ENCODE data around the gene LIN7B. TPM values are rescaled to one million over a fixed set of nuclear protein-coding genes. Genes with fewer than 3 reads are reported as not detected.
"Not testable (repeated sequence)": the region's sequence is repeated elsewhere in the genome, so short reads cannot be mapped to it uniquely, and the experiment has no call there.

Gene LIN7B
- total RNA-seq, 2 donors from 2014 or later: 9.5 to 14.9 TPM

DNA sequence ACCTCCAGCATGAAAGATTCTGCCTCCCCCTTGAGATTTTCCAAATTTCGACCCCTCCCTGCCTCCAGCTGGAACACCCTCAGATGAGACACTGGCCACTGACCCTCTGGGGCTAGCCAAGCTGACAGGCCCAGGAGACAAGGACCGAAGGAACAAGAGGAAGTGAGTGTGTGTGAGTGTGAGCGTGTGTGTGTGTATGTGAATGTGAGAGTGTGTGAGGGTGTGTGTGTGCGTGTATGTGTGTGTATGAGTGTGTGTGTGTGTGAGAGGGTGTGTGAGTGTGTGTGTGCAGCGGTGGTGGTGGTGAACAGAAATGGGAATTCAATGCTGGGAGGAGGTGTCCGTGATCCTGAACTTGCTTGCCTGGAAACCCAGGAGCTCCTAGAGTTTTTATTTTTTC is 27.2 kb downstream of the LIN7B start:
- H3K9me3 Mint-ChIP-seq: no peaks in the 10 kb centered on the region
- peaks cover 8% of the 10 kb centered on the region for H3K4me1 Mint-ChIP-seq
- no peak for DNase-seq
- no peak overlapping the region for H3K27ac ChIP-seq (ENCODE audit: low read depth, low read length)
- 82 to 90% methylated on average over 4 to 5 of the region's 6 CpGs for WGBS, 2 experiments (ENCODE audit: insufficient coverage in 1 of 2, insufficient read length in 1 of 2)
- peaks cover 19% of the 10 kb centered on the region for H3K27me3 Mint-ChIP-seq (ENCODE audit: insufficient read depth)
- no peaks in the 10 kb centered on the region for H3K27me3 ChIP-seq (ENCODE audit: control insufficient read depth, insufficient read depth, low read length, poor library complexity, severe bottlenecking)
- H3K9me3 ChIP-seq (ENCODE audit: control insufficient read depth, low read length): no peaks in the 10 kb centered on the region
- H3K27ac Mint-ChIP-seq: no peak overlapping the region
- H3K36me3 Mint-ChIP-seq (ENCODE audit: low read depth): peaks cover 2% of the 10 kb centered on the region
- no peaks in the 10 kb centered on the region for H3K36me3 ChIP-seq (ENCODE audit: control insufficient read depth, insufficient read depth, low read length)
- no peak overlapping the region for H3K4me3 Mint-ChIP-seq
- H3K9ac ChIP-seq (ENCODE audit: extremely low read depth, low read length, poor library complexity, severe bottlenecking): no peak overlapping the region
- no peak overlapping the region for H3K4me3 ChIP-seq (ENCODE audit: low read length)
- H3K4me1 ChIP-seq (ENCODE audit: control insufficient read depth, insufficient read depth, low read length): no peaks in the 10 kb centered on the region
- TF ChIP-seq, protein P1, sequence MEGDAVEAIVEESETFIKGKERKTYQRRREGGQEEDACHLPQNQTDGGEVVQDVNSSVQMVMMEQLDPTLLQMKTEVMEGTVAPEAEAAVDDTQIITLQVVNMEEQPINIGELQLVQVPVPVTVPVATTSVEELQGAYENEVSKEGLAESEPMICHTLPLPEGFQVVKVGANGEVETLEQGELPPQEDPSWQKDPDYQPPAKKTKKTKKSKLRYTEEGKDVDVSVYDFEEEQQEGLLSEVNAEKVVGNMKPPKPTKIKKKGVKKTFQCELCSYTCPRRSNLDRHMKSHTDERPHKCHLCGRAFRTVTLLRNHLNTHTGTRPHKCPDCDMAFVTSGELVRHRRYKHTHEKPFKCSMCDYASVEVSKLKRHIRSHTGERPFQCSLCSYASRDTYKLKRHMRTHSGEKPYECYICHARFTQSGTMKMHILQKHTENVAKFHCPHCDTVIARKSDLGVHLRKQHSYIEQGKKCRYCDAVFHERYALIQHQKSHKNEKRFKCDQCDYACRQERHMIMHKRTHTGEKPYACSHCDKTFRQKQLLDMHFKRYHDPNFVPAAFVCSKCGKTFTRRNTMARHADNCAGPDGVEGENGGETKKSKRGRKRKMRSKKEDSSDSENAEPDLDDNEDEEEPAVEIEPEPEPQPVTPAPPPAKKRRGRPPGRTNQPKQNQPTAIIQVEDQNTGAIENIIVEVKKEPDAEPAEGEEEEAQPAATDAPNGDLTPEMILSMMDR (conservative IDR thresholded peaks at IDR 0.05): no peak

DNA sequence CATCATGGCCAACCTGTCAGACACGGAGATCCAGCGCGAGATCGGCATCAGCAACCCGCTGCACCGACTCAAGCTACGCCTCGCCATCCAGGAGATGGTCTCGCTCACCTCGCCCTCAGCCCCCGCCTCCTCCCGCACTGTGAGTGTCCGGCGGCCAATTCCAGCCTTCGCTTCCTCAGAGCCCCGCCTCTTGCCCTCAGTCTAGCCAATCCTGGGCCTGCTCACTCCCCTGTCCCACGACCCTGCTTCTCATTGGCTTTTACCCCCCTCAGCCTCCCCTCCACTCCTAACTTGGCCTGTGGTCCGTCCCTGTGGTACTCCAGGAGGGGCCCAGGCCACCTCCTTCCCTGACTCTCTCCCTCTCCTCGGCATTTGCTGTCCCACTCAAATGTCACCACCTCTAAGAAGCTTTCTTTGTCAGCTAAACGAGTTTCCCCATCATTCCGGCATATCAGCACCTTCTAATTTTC is 28.7 kb downstream of the LIN7B start:
- no peaks in the 10 kb centered on the region for H3K9me3 ChIP-seq (ENCODE audit: control insufficient read depth, low read length)

DNA sequence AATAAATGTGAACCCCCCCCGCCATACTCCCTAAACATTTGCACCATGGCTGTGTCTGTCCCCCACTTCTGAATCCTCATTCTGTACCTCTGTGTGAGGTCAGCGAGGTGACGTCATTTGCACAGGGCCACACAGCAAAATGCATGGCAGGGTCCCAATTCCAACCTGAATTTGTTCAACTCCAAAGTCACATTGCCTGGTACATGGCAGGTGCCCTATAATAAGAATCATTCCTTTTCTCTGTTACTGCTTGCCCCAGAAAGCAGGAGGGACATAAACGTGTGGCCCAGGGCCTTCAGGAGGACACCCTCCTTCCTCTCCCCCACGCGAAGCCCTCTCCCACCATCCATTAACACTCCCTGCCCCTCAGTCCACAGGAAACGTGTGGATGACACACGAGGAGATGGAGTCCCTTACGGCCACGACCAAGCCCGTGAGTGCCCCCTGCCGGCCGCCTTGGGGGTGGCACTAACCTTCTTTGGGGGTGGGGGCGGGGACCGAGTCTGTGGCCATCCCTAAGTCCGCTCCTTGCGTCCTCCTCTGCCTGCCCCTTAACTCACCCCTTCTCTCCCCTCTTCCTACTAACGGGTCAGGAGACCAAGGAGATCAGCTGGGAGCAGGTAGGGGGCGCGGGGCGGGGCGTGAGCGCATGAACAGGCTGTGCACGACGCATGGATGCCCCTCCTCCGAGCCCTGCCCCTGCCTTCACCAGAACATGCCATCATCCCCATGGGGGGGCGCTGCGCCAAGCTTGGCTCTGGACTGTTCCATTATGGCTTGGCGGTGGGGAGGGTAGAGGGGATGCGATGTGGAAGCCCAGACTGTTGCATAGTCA is 31.6 kb downstream of the LIN7B start:
- peaks cover 10% of the 10 kb centered on the region for H3K27me3 Mint-ChIP-seq (ENCODE audit: insufficient read depth)
- no peaks in the 10 kb centered on the region for H3K9me3 Mint-ChIP-seq
- Histone ChIP-seq H3K4me3 (ENCODE audit: low read length) (peak overlapping the region; percentile 71), H3K9ac (ENCODE audit: extremely low read depth, low read length, poor library complexity, severe bottlenecking) (no peak overlapping the region), H3K36me3 (ENCODE audit: control insufficient read depth, insufficient read depth, low read length) (no peaks in the 10 kb centered on the region), H3K4me1 (ENCODE audit: control insufficient read depth, insufficient read depth, low read length) (peaks cover 2% of the 10 kb centered on the region), H3K9me3 (ENCODE audit: control insufficient read depth, low read length) (no peaks in the 10 kb centered on the region), H3K27me3 (ENCODE audit: control insufficient read depth, insufficient read depth, low read length, poor library complexity, severe bottlenecking) (no peaks in the 10 kb centered on the region), H3K27ac (ENCODE audit: low read depth, low read length) (no peak overlapping the region)
- H3K27ac Mint-ChIP-seq: peak overlapping the region; percentile 93
- peaks cover 17% of the 10 kb centered on the region for H3K4me1 Mint-ChIP-seq
- 8 to 24% methylated on average over 11 to 30 of the region's 30 CpGs for WGBS, 2 experiments (ENCODE audit: insufficient coverage in 1 of 2, insufficient read length in 1 of 2)
- H3K4me3 Mint-ChIP-seq: peak overlapping the region; percentile 64
- TF ChIP-seq, protein P1 (conservative IDR thresholded peaks at IDR 0.05): peak; percentile 99
- no peaks in the 10 kb centered on the region for H3K36me3 Mint-ChIP-seq (ENCODE audit: low read depth)
- peak; percentile 99 for DNase-seq

More for the DNA sequence above, 28.7 kb downstream of the LIN7B start:
- Mint-ChIP-seq H3K36me3 (ENCODE audit: low read depth) (no peaks in the 10 kb centered on the region), H3K4me1 (peaks cover 14% of the 10 kb centered on the region), H3K4me3 (peak overlapping the region; percentile 70), H3K27ac (peak overlapping the region; percentile 31), H3K27me3 (ENCODE audit: insufficient read depth) (peaks cover 19% of the 10 kb centered on the region), H3K9me3 (no peaks in the 10 kb centered on the region)
- no peaks in the 10 kb centered on the region for H3K27me3 ChIP-seq (ENCODE audit: control insufficient read depth, insufficient read depth, low read length, poor library complexity, severe bottlenecking)
- no peak overlapping the region for H3K27ac ChIP-seq (ENCODE audit: low read depth, low read length)
- no peaks in the 10 kb centered on the region for H3K4me1 ChIP-seq (ENCODE audit: control insufficient read depth, insufficient read depth, low read length)
- TF ChIP-seq, protein P1 (conservative IDR thresholded peaks at IDR 0.05): no peak
- DNase-seq: peak; percentile 98
- H3K9ac ChIP-seq (ENCODE audit: extremely low read depth, low read length, poor library complexity, severe bottlenecking): no peak overlapping the region
- H3K36me3 ChIP-seq (ENCODE audit: control insufficient read depth, insufficient read depth, low read length): no peaks in the 10 kb centered on the region
- 4% methylated on average over 20 to 21 of the region's 21 CpGs for WGBS, 2 experiments (ENCODE audit: insufficient coverage in 1 of 2, insufficient read length in 1 of 2)
- H3K4me3 ChIP-seq (ENCODE audit: low read length): peak overlapping the region; percentile 91

DNA sequence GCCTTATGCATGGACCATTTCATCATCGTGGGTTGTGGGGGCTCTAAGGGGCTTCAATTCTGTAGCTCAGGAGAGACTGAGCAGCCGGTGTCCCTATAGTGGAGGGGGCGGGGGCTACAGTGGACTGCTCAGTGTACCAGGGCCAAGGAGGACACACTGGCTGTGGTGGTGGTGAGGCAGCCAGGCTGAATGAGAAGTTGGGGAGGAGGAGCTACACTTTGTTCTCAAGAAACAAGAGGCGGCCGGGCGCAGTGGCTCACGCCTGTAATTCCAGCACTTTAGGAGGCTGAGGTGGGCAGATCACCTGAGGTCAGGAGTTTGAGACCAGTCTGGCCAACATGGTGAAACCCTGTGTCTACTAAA is 32.2 kb downstream of the LIN7B start:
- peak overlapping the region; percentile 93 for H3K27ac Mint-ChIP-seq
- peaks cover 17% of the 10 kb centered on the region for H3K4me1 Mint-ChIP-seq
- not testable (repeated sequence) for H3K9me3 ChIP-seq (ENCODE audit: control insufficient read depth, low read length); H3K27me3 ChIP-seq (ENCODE audit: control insufficient read depth, insufficient read depth, low read length, poor library complexity, severe bottlenecking); H3K9ac ChIP-seq (ENCODE audit: extremely low read depth, low read length, poor library complexity, severe bottlenecking); H3K27ac ChIP-seq (ENCODE audit: low read depth, low read length); H3K4me1 ChIP-seq (ENCODE audit: control insufficient read depth, insufficient read depth, low read length); H3K9me3 Mint-ChIP-seq; H3K36me3 ChIP-seq (ENCODE audit: control insufficient read depth, insufficient read depth, low read length); H3K36me3 Mint-ChIP-seq (ENCODE audit: low read depth); DNase-seq
- H3K4me3 ChIP-seq (ENCODE audit: low read length): peak overlapping the region; percentile 71
- WGBS, 2 experiments (ENCODE audit: insufficient coverage in 1 of 2, insufficient read length in 1 of 2): 41 to 50% methylated on average over 1 to 7 of the region's 7 CpGs
- peaks cover 12% of the 10 kb centered on the region for H3K27me3 Mint-ChIP-seq (ENCODE audit: insufficient read depth)
- H3K4me3 Mint-ChIP-seq: peak overlapping the region; percentile 64
